H9 (cell line): ENCODE measurements around the gene FGF4. TPM values are rescaled to one million over a fixed set of nuclear protein-coding genes. Genes with fewer than 3 reads are reported as not detected.

ENCODE experiments used
- DNase-seq: peaks from one replicate; pipeline ENCODE4 v3.0.0-alpha.2; 2017
- H2AFZ ChIP-seq: one replicate; pipeline ENCODE4 v1.6.1; 2013; ENCODE audit warnings: mild to moderate bottlenecking, low read length, control low read depth, moderate library complexity
- H2AK5ac ChIP-seq: 2 replicates; pipeline ENCODE4 v1.6.1; 2013; ENCODE audit warnings: low read length, control low read depth, mixed read lengths; ENCODE audit not compliant: insufficient read length
- H2BK120ac ChIP-seq: one replicate; pipeline ENCODE4 v1.6.1; 2013; ENCODE audit warnings: low read depth, mild to moderate bottlenecking, low read length, control low read depth, inconsistent platforms; ENCODE audit not compliant: poor library complexity, severe bottlenecking
- H2BK12ac ChIP-seq: 2 replicates; pipeline ENCODE4 v1.6.1; 2013; ENCODE audit warnings: low read length, control low read depth, mixed read lengths, low read depth; ENCODE audit not compliant: insufficient read length
- H2BK15ac ChIP-seq: 2 replicates; pipeline ENCODE4 v1.6.1; 2013; ENCODE audit warnings: low read depth, low read length, control low read depth
- H2BK20ac ChIP-seq: one replicate; pipeline ENCODE4 v1.6.1; 2013; ENCODE audit warnings: low read depth, mild to moderate bottlenecking, low read length, control low read depth, inconsistent platforms; ENCODE audit not compliant: poor library complexity, severe bottlenecking
- H2BK5ac ChIP-seq: 2 replicates; pipeline ENCODE4 v1.6.1; 2013; ENCODE audit warnings: low read length, control low read depth, mixed read lengths; ENCODE audit not compliant: insufficient read length
- H3K14ac ChIP-seq: 2 replicates; pipeline ENCODE4 v1.6.1; 2013; ENCODE audit warnings: low read length, control low read depth; ENCODE audit not compliant: insufficient read depth
- H3K18ac ChIP-seq: 2 replicates; pipeline ENCODE4 v1.6.1; 2013; ENCODE audit warnings: low read depth, mild to moderate bottlenecking, mixed read lengths, low read length, control low read depth; ENCODE audit not compliant: insufficient read length
- H3K23ac ChIP-seq: 2 replicates; pipeline ENCODE4 v1.6.1; 2013; ENCODE audit warnings: low read length, control low read depth, mixed read lengths, low read depth; ENCODE audit not compliant: insufficient read length
- H3K23me2 ChIP-seq: 2 replicates; pipeline ENCODE4 v1.6.1; 2013; ENCODE audit warnings: low read depth, mild to moderate bottlenecking, mixed read lengths, low read length, control low read depth; ENCODE audit not compliant: insufficient read length, poor library complexity, severe bottlenecking
- H3K27ac ChIP-seq: 2 replicates; pipeline ENCODE4 v1.5.1; 2013; ENCODE audit warnings: low read length, control low read depth, mixed read lengths, low read depth; ENCODE audit not compliant: insufficient read length
- H3K27me3 ChIP-seq: 2 replicates; pipeline ENCODE4 v1.6.1; 2013; ENCODE audit warnings: low read length, control low read depth, inconsistent platforms; ENCODE audit not compliant: insufficient read depth
- H3K4ac ChIP-seq: 2 replicates; pipeline ENCODE4 v1.6.1; 2013; ENCODE audit warnings: low read depth, mild to moderate bottlenecking, control low read depth, inconsistent platforms, low read length, moderate library complexity
- H3K4me1 ChIP-seq: 2 replicates; pipeline ENCODE4 v1.6.1; 2013; ENCODE audit warnings: low read length, control low read depth, inconsistent platforms; ENCODE audit not compliant: insufficient read depth
- H3K4me2 ChIP-seq: 2 replicates; pipeline ENCODE4 v1.6.1; 2013; ENCODE audit warnings: low read length, control low read depth, mixed read lengths; ENCODE audit not compliant: insufficient read length, insufficient read depth
- H3K56ac ChIP-seq: 2 replicates; pipeline ENCODE4 v1.6.1; 2013; ENCODE audit warnings: low read depth, mild to moderate bottlenecking, mixed read lengths, low read length, control low read depth; ENCODE audit not compliant: insufficient read length
- H3K79me1 ChIP-seq: 2 replicates; pipeline ENCODE4 v1.6.1; 2013; ENCODE audit warnings: low read depth, mild to moderate bottlenecking, moderate library complexity, low read length, control low read depth, inconsistent platforms; ENCODE audit not compliant: insufficient read depth, poor library complexity, severe bottlenecking
- H3K79me2 ChIP-seq: 2 replicates; pipeline ENCODE4 v1.6.1; 2013; ENCODE audit warnings: low read length, control low read depth, inconsistent platforms; ENCODE audit not compliant: insufficient read depth
- H3K9ac ChIP-seq: 2 replicates; pipeline ENCODE4 v1.6.1; 2013; ENCODE audit warnings: low read length, control low read depth, mixed read lengths; ENCODE audit not compliant: insufficient read length; ENCODE audit errors: extremely low read depth
- H3K9me3 ChIP-seq: one replicate; pipeline ENCODE4 v1.6.1; 2013; ENCODE audit warnings: low read depth, low read length, inconsistent platforms; ENCODE audit not compliant: control insufficient read depth
- H3T11ph ChIP-seq: one replicate; pipeline ENCODE4 v1.6.1; 2013; ENCODE audit warnings: mild to moderate bottlenecking, low read length, control low read depth, inconsistent platforms
- H4K20me1 ChIP-seq: one replicate; pipeline ENCODE4 v1.6.1; 2013; ENCODE audit not compliant: control insufficient read depth, insufficient read length, insufficient read depth
- H4K5ac ChIP-seq: 2 replicates; pipeline ENCODE4 v1.6.1; 2013; ENCODE audit warnings: low read depth, mild to moderate bottlenecking, mixed read lengths, low read length, control low read depth; ENCODE audit not compliant: insufficient read length
- H4K8ac ChIP-seq: replicated peaks from 2 replicates; pipeline ENCODE4 v1.6.1; 2013; ENCODE audit warnings: low read length, control low read depth, mixed read lengths, low read depth; ENCODE audit not compliant: insufficient read length
- H4K91ac ChIP-seq: 2 replicates; pipeline ENCODE4 v1.6.1; 2013; ENCODE audit warnings: low read depth, mild to moderate bottlenecking, moderate library complexity, mixed read lengths, low read length, control low read depth; ENCODE audit not compliant: insufficient read length
- H3K27ac Mint-ChIP-seq, 3 experiments: 2 replicates in 2 of 3; 3 replicates in 1 of 3; pipeline ENCODE4 v1.8.0; 2020 to 2021; ENCODE audit warnings: mixed read lengths in 3 of 3, mild to moderate bottlenecking in 1 of 3, moderate library complexity in 1 of 3
- H3K27me3 Mint-ChIP-seq: 2 replicates; pipeline ENCODE4 v1.8.0; 2021; ENCODE audit warnings: low read depth, mild to moderate bottlenecking, moderate library complexity, mixed read lengths
- H3K36me3 Mint-ChIP-seq, 3 experiments: 2 replicates in 2 of 3; 3 replicates in 1 of 3; pipeline ENCODE4 v1.8.0; 2020 to 2021; ENCODE audit warnings: low read depth in 3 of 3, mixed read lengths in 3 of 3; ENCODE audit not compliant: insufficient read depth in 1 of 3
- H3K4me1 Mint-ChIP-seq, 2 experiments: 2 replicates each; pipeline ENCODE4 v1.8.0; 2020; ENCODE audit warnings: mixed read lengths in 2 of 2
- H3K4me3 Mint-ChIP-seq, 2 experiments: 2 replicates in 1 of 2; 3 replicates in 1 of 2; pipeline ENCODE4 v1.8.0; 2020 to 2021; ENCODE audit warnings: mild to moderate bottlenecking in 2 of 2, mixed read lengths in 2 of 2, moderate library complexity in 1 of 2
- H3K9me3 Mint-ChIP-seq, 2 experiments: 2 replicates in 1 of 2; 3 replicates in 1 of 2; pipeline ENCODE4 v1.8.0; 2020; ENCODE audit warnings: mild to moderate bottlenecking in 2 of 2, mixed read lengths in 2 of 2, moderate library complexity in 1 of 2
- WGBS: extraction: QIAGEN DNeasy Blood & Tissue Kit; methylation state at CpG from one replicate; pipeline ENCODE4 v1.1.7; 2013; ENCODE audit warnings: missing lambda C conversion rate, low lambda C conversion rate, mixed read lengths; ENCODE audit not compliant: insufficient read length; ENCODE audit errors: extremely low coverage; 5-methylcytosine and 5-hydroxymethylcytosine counted together
- total RNA-seq: library from RNA; stranded (reverse); gene quantifications from 2 replicates; pipeline ENCODE4 v1.2.1, GENCODE V29; 2021
- TF ChIP-seq, protein P1 (sequence below): fragments of 200-600 bp; sonication (generic); conservative IDR thresholded peaks from 3 replicates; pipeline ENCODE4 v1.8.0; 2021; ENCODE audit warnings: antibody characterized with exemption, mild to moderate bottlenecking

Gene FGF4
- total RNA-seq, 1 experiment from 2014 or later, result 0.68 TPM

DNA sequence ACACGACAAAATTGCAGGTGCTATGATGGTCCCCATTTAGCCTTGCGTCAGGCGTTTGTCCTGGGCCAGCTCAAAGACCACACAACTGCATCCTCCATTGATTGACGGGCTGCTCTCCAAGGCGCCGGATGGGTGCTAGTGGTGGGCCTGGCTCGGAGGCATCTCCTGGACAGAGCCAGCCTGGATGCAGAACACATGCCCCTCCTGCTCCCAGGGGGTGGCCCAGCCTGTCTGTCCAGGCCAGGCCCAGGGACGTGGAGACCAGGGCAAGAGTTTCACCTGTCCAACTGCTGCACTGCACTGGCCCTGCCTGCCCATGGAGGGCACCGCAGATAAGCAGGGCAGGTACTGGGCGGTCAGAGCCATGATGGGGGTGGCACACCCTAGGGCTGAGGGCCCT lies 47.9 kb downstream of the FGF4 start:
- TF ChIP-seq, protein P1, sequence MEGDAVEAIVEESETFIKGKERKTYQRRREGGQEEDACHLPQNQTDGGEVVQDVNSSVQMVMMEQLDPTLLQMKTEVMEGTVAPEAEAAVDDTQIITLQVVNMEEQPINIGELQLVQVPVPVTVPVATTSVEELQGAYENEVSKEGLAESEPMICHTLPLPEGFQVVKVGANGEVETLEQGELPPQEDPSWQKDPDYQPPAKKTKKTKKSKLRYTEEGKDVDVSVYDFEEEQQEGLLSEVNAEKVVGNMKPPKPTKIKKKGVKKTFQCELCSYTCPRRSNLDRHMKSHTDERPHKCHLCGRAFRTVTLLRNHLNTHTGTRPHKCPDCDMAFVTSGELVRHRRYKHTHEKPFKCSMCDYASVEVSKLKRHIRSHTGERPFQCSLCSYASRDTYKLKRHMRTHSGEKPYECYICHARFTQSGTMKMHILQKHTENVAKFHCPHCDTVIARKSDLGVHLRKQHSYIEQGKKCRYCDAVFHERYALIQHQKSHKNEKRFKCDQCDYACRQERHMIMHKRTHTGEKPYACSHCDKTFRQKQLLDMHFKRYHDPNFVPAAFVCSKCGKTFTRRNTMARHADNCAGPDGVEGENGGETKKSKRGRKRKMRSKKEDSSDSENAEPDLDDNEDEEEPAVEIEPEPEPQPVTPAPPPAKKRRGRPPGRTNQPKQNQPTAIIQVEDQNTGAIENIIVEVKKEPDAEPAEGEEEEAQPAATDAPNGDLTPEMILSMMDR, result no peak
- no peak overlapping the region; a peak in 1 of 7 replicates for H3K27ac Mint-ChIP-seq

More for the DNA sequence above, 47.9 kb downstream of the FGF4 start:
- H3K4me3 Mint-ChIP-seq, result no peak overlapping the region; a peak in 1 of 5 replicates
- H3K27me3 ChIP-seq, result no peaks in the 10 kb centered on the region
- peaks cover 3% of the 10 kb centered on the region in 2 experiments for H3K4me1 Mint-ChIP-seq
- no peak overlapping the region for H3K4me2 ChIP-seq
- H2AK5ac ChIP-seq, result no peak overlapping the region
- H4K20me1 ChIP-seq, result no peaks in the 10 kb centered on the region
- H3K4me1 ChIP-seq, result no peaks in the 10 kb centered on the region
- H2BK15ac ChIP-seq, result no peak overlapping the region
- H3K9me3 ChIP-seq, result no peaks in the 10 kb centered on the region
- no peak overlapping the region for H2BK120ac ChIP-seq
- no peak overlapping the region for H3K18ac ChIP-seq
- no peak overlapping the region for H2BK5ac ChIP-seq
- no peaks in the 10 kb centered on the region for H3K9me3 Mint-ChIP-seq
- no peak overlapping the region for H3K27ac ChIP-seq
- no peak overlapping the region for H3K9ac ChIP-seq
- no peak overlapping the region for H4K91ac ChIP-seq
- H3K79me2 ChIP-seq, result no peaks in the 10 kb centered on the region
- no peak overlapping the region for H3K23ac ChIP-seq
- H4K8ac ChIP-seq, result no peak overlapping the region
- no peak overlapping the region for H3K4ac ChIP-seq
- H2BK12ac ChIP-seq, result no peak overlapping the region
- H2AFZ ChIP-seq, result no peak overlapping the region
- H2BK20ac ChIP-seq, result no peak overlapping the region
- no peak for DNase-seq
- H3T11ph ChIP-seq, result no peak overlapping the region
- H3K79me1 ChIP-seq, result no peaks in the 10 kb centered on the region
- H3K36me3 Mint-ChIP-seq, result no peaks in the 10 kb centered on the region
- H3K56ac ChIP-seq, result no peak overlapping the region
- no peak overlapping the region for H4K5ac ChIP-seq
- no peak overlapping the region for H3K14ac ChIP-seq
- WGBS, result no CpG with 5 or more reads among the region's 10 CpGs
- H3K27me3 Mint-ChIP-seq, result peaks cover 19% of the 10 kb centered on the region
- no peaks in the 10 kb centered on the region for H3K23me2 ChIP-seq
